ENCODE results near the gene STKLD1.
"Not testable (repeated sequence)": the region's sequence is repeated elsewhere in the genome, so short reads cannot be mapped to it uniquely, and the experiment has no call there.

STKLD1 gene

GRCh38 chr9:133433351-133433843, 57.2 kb downstream of the STKLD1 start:
- H3K27ac Mint-ChIP-seq: no peak overlapping the region
- H3K4me1 Mint-ChIP-seq (ENCODE audit: low read depth): no peaks in the 10 kb centered on the region
- no peaks in the 10 kb centered on the region for H3K36me3 Mint-ChIP-seq (ENCODE audit: low read depth)
- H3K4me3 Mint-ChIP-seq: no peak overlapping the region
- H3K9me3 Mint-ChIP-seq: no peaks in the 10 kb centered on the region
- H3K27me3 Mint-ChIP-seq (ENCODE audit: low read depth): peaks cover 5% of the 10 kb centered on the region

DNA sequence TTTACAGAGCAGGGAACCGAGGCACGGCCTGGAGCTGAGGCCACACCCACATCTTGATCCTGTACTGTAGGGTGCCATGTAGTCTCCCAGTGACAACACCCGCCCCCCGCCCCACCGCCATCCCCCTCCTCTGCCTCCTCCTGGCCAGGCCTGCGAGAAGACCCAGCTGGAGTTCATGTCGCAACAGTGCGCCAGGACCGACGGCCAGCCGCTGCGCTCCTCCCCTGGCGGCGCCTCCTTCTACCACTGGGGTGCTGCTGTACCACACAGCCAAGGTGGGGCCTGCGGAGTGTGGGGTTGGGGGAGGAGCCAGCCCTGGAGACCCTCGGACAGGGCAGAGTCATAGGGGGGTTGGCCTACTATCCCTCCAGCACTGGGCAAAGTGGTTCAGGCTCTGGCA, 60.5 kb downstream of the STKLD1 start:
- no peaks in the 10 kb centered on the region for H3K9me3 Mint-ChIP-seq
- H3K36me3 Mint-ChIP-seq (ENCODE audit: low read depth): no peaks in the 10 kb centered on the region
- H3K27me3 Mint-ChIP-seq (ENCODE audit: low read depth): no peaks in the 10 kb centered on the region
- H3K27ac Mint-ChIP-seq: no peak overlapping the region
- H3K4me1 Mint-ChIP-seq (ENCODE audit: low read depth): no peaks in the 10 kb centered on the region
- no peak overlapping the region for H3K4me3 Mint-ChIP-seq

- H3K36me3 Mint-ChIP-seq (ENCODE audit: low read depth): no peaks in the 10 kb centered on the region
- no peaks in the 10 kb centered on the region for H3K4me1 Mint-ChIP-seq (ENCODE audit: low read depth)
- no peaks in the 10 kb centered on the region for H3K9me3 Mint-ChIP-seq
- no peak overlapping the region for H3K27ac Mint-ChIP-seq
- no peaks in the 10 kb centered on the region for H3K27me3 Mint-ChIP-seq (ENCODE audit: low read depth)
- H3K4me3 Mint-ChIP-seq: no peak overlapping the region
Measured at GRCh38 chr9:133437753-133438531, 61.8 kb downstream of the STKLD1 start.

- Mint-ChIP-seq H3K4me1 (ENCODE audit: low read depth) (no peaks in the 10 kb centered on the region), H3K36me3 (ENCODE audit: low read depth) (no peaks in the 10 kb centered on the region), H3K9me3 (no peaks in the 10 kb centered on the region), H3K27me3 (ENCODE audit: low read depth) (no peaks in the 10 kb centered on the region), H3K27ac (no peak overlapping the region), H3K4me3 (no peak overlapping the region)
Measured at GRCh38 chr9:133439337-133439736, 63.2 kb downstream of the STKLD1 start.

- Mint-ChIP-seq H3K27me3 (ENCODE audit: low read depth) (no peaks in the 10 kb centered on the region), H3K36me3 (ENCODE audit: low read depth) (no peaks in the 10 kb centered on the region)
Measured at GRCh38 chr9:133440874-133441273, 64.7 kb downstream of the STKLD1 start.

GRCh38 chr9:133441571-133441970, 65.4 kb downstream of the STKLD1 start:
- H3K27me3 Mint-ChIP-seq (ENCODE audit: low read depth): no peaks in the 10 kb centered on the region
- H3K36me3 Mint-ChIP-seq (ENCODE audit: low read depth): no peaks in the 10 kb centered on the region
- H3K9me3 Mint-ChIP-seq: no peaks in the 10 kb centered on the region
- H3K4me1 Mint-ChIP-seq (ENCODE audit: low read depth): no peaks in the 10 kb centered on the region
- no peak overlapping the region for H3K27ac Mint-ChIP-seq
- H3K4me3 Mint-ChIP-seq: no peak overlapping the region

More at GRCh38 chr9:133440874-133441273, 64.7 kb downstream of the STKLD1 start:
- Mint-ChIP-seq H3K4me3 (no peak overlapping the region), H3K27ac (no peak overlapping the region), H3K4me1 (ENCODE audit: low read depth) (no peaks in the 10 kb centered on the region), H3K9me3 (no peaks in the 10 kb centered on the region)

DNA sequence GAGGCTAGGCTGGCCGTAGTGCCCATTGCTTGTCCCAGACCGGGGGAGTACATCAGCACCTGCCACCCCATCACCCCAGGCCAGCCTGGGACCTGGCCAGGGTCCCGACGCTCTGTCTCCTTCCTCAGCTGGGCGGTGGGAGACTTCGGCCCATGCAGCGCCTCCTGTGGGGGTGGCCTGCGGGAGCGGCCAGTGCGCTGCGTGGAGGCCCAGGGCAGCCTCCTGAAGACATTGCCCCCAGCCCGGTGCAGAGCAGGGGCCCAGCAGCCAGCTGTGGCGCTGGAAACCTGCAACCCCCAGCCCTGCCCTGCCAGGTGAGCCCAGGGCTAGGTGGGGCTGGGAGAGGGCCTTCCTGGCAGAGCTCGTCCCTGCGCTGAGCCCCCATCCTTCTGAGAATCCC, 67.1 kb downstream of the STKLD1 start:
- no peak overlapping the region for H3K27ac Mint-ChIP-seq
- H3K9me3 Mint-ChIP-seq: no peaks in the 10 kb centered on the region
- no peaks in the 10 kb centered on the region for H3K27me3 Mint-ChIP-seq (ENCODE audit: low read depth)
- no peaks in the 10 kb centered on the region for H3K4me1 Mint-ChIP-seq (ENCODE audit: low read depth)
- H3K4me3 Mint-ChIP-seq: no peak overlapping the region
- H3K36me3 Mint-ChIP-seq (ENCODE audit: low read depth): no peaks in the 10 kb centered on the region

DNA sequence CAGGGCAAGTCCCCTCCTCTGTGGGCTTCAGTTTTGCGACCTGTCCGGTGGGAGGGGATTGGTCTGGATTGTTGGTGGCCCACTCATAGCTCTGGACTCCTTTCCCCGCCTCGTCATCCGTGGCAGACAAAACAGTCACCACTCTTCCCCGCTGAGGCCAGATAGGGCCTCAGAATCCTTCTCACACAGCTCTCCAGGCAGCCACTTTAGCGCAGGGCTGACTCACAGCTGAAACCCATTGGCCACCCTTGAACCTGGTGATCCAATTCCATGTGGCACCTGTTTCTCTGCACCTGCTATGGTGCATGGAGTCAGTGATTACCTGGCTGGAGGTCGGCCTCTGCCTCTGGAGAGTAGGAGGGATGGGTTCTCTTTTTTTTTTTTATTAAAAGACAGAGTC, 67.8 kb downstream of the STKLD1 start:
- no peak overlapping the region for H3K4me3 Mint-ChIP-seq
- H3K36me3 Mint-ChIP-seq (ENCODE audit: low read depth): no peaks in the 10 kb centered on the region
- H3K9me3 Mint-ChIP-seq: no peaks in the 10 kb centered on the region
- no peaks in the 10 kb centered on the region for H3K27me3 Mint-ChIP-seq (ENCODE audit: low read depth)
- no peak overlapping the region for H3K27ac Mint-ChIP-seq
- no peaks in the 10 kb centered on the region for H3K4me1 Mint-ChIP-seq (ENCODE audit: low read depth)

- H3K27ac Mint-ChIP-seq: no peak overlapping the region
- no peaks in the 10 kb centered on the region for H3K4me1 Mint-ChIP-seq (ENCODE audit: low read depth)
- no peaks in the 10 kb centered on the region for H3K27me3 Mint-ChIP-seq (ENCODE audit: low read depth)
- H3K4me3 Mint-ChIP-seq: no peak overlapping the region
- H3K9me3 Mint-ChIP-seq: no peaks in the 10 kb centered on the region
- no peaks in the 10 kb centered on the region for H3K36me3 Mint-ChIP-seq (ENCODE audit: low read depth)
Measured at GRCh38 chr9:133445293-133445969, 69.3 kb downstream of the STKLD1 start.

DNA sequence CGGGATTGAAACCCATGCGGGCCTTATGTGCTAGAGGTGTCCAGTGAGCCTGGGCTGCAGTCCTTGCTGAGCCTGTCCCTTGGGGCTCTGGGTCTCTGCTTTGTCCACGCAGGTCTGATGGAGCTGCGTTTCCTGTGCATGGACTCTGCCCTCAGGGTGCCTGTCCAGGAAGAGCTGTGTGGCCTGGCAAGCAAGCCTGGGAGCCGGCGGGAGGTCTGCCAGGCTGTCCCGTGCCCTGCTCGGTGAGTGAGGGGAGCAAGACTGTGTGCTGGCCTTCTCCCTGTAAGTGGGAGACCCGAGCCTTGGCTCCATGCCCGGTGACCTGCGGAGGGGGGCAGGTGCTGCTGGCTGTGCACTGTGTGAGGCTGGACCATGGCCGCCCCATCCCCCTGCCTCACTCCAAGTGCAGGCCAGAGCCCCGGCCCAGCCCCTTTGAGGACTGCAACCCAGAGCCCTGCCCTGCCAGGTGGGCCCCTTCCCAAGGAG, 72.4 kb downstream of the STKLD1 start:
- Mint-ChIP-seq H3K27ac (no peak overlapping the region), H3K4me1 (ENCODE audit: low read depth) (no peaks in the 10 kb centered on the region), H3K4me3 (no peak overlapping the region), H3K36me3 (ENCODE audit: low read depth) (no peaks in the 10 kb centered on the region), H3K27me3 (ENCODE audit: low read depth) (no peaks in the 10 kb centered on the region), H3K9me3 (no peaks in the 10 kb centered on the region)

- Mint-ChIP-seq H3K27me3 (ENCODE audit: low read depth) (no peaks in the 10 kb centered on the region), H3K27ac (no peak overlapping the region), H3K4me1 (ENCODE audit: low read depth) (no peaks in the 10 kb centered on the region), H3K4me3 (no peak overlapping the region), H3K9me3 (no peaks in the 10 kb centered on the region), H3K36me3 (ENCODE audit: low read depth) (no peaks in the 10 kb centered on the region)
Measured at GRCh38 chr9:133449760-133450159, 73.6 kb downstream of the STKLD1 start.

DNA sequence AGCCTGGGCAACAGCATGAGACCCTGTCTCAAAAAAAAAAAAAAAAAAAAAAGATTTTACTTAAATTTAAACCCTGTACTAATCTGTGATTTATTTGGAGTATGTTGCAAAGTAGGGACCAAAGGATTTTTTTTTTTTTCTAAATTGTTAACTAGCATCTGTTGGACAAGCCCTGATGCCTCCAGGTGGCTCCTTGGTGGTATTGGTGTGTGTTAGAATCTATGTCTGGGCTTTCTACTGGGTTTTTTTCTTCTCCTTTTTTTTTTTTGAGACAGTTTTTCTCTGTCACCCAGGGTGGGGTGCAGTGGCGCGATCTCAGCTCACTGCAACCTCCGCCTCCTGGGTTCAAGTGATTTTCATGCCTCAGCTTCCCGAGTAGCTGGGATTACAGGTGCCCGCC, 75.7 kb downstream of the STKLD1 start:
- not testable (repeated sequence) for H3K27me3 Mint-ChIP-seq (ENCODE audit: low read depth); H3K27ac Mint-ChIP-seq; H3K4me3 Mint-ChIP-seq; H3K36me3 Mint-ChIP-seq (ENCODE audit: low read depth); H3K4me1 Mint-ChIP-seq (ENCODE audit: low read depth); H3K9me3 Mint-ChIP-seq

- no peaks in the 10 kb centered on the region for H3K36me3 Mint-ChIP-seq (ENCODE audit: low read depth)
- H3K4me1 Mint-ChIP-seq (ENCODE audit: low read depth): no peaks in the 10 kb centered on the region
- H3K4me3 Mint-ChIP-seq: no peak overlapping the region
- H3K27ac Mint-ChIP-seq: no peak overlapping the region
- H3K9me3 Mint-ChIP-seq: no peaks in the 10 kb centered on the region
- no peaks in the 10 kb centered on the region for H3K27me3 Mint-ChIP-seq (ENCODE audit: low read depth)
Measured at GRCh38 chr9:133452562-133452961, 76.4 kb downstream of the STKLD1 start.

DNA sequence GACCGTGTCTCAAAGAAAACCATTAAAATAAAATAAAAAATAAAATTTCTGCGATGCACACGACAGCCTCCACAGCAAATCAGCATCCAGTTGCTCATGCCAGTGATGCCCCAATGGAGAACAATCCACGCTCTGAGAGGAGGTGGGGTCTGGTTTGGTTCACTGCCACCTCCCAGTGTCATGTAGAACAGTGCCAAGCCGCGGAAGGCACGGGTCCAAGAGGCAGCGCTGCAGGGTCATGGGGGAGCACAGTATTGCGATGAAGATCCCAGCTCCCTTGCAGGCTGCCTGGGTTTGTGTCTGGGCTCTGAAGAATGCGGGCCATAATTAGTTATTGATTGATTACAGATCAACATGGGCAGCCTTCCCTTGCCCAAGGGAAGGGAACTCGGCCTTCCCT, 77.5 kb downstream of the STKLD1 start:
- Mint-ChIP-seq H3K9me3 (no peaks in the 10 kb centered on the region), H3K36me3 (ENCODE audit: low read depth) (no peaks in the 10 kb centered on the region), H3K27me3 (ENCODE audit: low read depth) (no peaks in the 10 kb centered on the region), H3K4me1 (ENCODE audit: low read depth) (no peaks in the 10 kb centered on the region), H3K27ac (no peak overlapping the region), H3K4me3 (no peak overlapping the region)

GRCh38 chr9:133454325-133454724, 78.2 kb downstream of the STKLD1 start:
- no peaks in the 10 kb centered on the region for H3K9me3 Mint-ChIP-seq
- no peak overlapping the region for H3K27ac Mint-ChIP-seq
- H3K4me3 Mint-ChIP-seq: no peak overlapping the region
- no peaks in the 10 kb centered on the region for H3K36me3 Mint-ChIP-seq (ENCODE audit: low read depth)
- no peaks in the 10 kb centered on the region for H3K4me1 Mint-ChIP-seq (ENCODE audit: low read depth)
- H3K27me3 Mint-ChIP-seq (ENCODE audit: low read depth): no peaks in the 10 kb centered on the region

Measured in T-helper 1 cell treated with Interleukin-12 subunit alpha and Interleukin-12 subunit beta and Interleukin-4 antibody, amounts not matched to agents 30 μg/mL and 1 μg/mL, for 36 hours (primary cell).